OCI-LY3 (cell line): ENCODE measurements around the gene ESCO1.
A peak's percentile ranks its signal among the peaks of the same experiment; 100 is the strongest.
"Not testable (repeated sequence)": the region's sequence is repeated elsewhere in the genome, so short reads cannot be mapped to it uniquely, and the experiment has no call there.

Experiments used
- H2AFZ ChIP-seq: fragments of 200-600, 300-600 bp; shearing (Covaris generic); 2 replicates; pipeline ENCODE4 v1.6.0; 2014; ENCODE audit warnings: antibody characterized with exemption, low read depth, low read length
- H3K27ac ChIP-seq: fragments of 200-600, 300-600 bp; sonication (generic); 2 replicates; pipeline ENCODE4 v1.5.1; 2014; ENCODE audit warnings: mild to moderate bottlenecking, low read length, moderate library complexity, mixed read lengths
- H3K27me3 ChIP-seq: fragments of 200-600, 300-600 bp; sonication (generic); 2 replicates; pipeline ENCODE4 v1.6.1; 2014; ENCODE audit warnings: low read depth, low read length, mixed read lengths
- H3K36me3 ChIP-seq: fragments of 200-600, 300-600 bp; sonication (generic); replicated peaks from 2 replicates; pipeline ENCODE3; 2014; ENCODE audit warnings: low read depth, low read length, mixed read lengths
- H3K4me1 ChIP-seq: fragments of 300-600, 200-600 bp; sonication (generic); 2 replicates; pipeline ENCODE4 v1.6.1; 2014; ENCODE audit warnings: low read length, mixed read lengths
- H3K4me2 ChIP-seq: fragments of 200-600, 300-600 bp; sonication (generic); 2 replicates; pipeline ENCODE4 v1.6.1; 2014; ENCODE audit warnings: low read length, mixed read lengths
- H3K4me3 ChIP-seq: fragments of 300-600, 200-600 bp; sonication (generic); 2 replicates; pipeline ENCODE4 v1.5.1; 2014; ENCODE audit warnings: antibody characterized with exemption, mild to moderate bottlenecking, low read length, moderate library complexity
- H3K79me2 ChIP-seq: fragments of 300-600, 200-600 bp; shearing (Covaris generic); 2 replicates; pipeline ENCODE4 v1.6.1; 2014; ENCODE audit warnings: mild to moderate bottlenecking, low read length, mixed read lengths
- H3K9ac ChIP-seq: fragments of 300-600, 200-600 bp; shearing (Covaris generic); 2 replicates; pipeline ENCODE4 v1.6.0; 2014; ENCODE audit warnings: mild to moderate bottlenecking, low read length, moderate library complexity
- H3K9me3 ChIP-seq: fragments of 200-600, 300-600 bp; shearing (Covaris generic); 2 replicates; pipeline ENCODE4 v1.6.1; 2014; ENCODE audit warnings: low read length, mixed read lengths; ENCODE audit not compliant: insufficient read depth
- H4K20me1 ChIP-seq: fragments of 200-600, 300-600 bp; sonication (generic); 2 replicates; pipeline ENCODE4 v1.6.1; 2016; ENCODE audit warnings: low read length, mixed read lengths; ENCODE audit not compliant: insufficient read depth
- EZH2phosphoT487 ChIP-seq: fragments of 200-600 bp; shearing (Covaris generic); IDR thresholded peaks from 2 replicates; pipeline ENCODE4 v1.6.1; 2018; ENCODE audit warnings: antibody characterized with exemption, mixed run types, low read depth
- TF ChIP-seq, protein P1 (sequence below): fragments of 200-600, 300-600 bp; sonication (generic); IDR thresholded peaks from 2 replicates; pipeline ENCODE4 v1.5.1; 2014; ENCODE audit warnings: antibody characterized with exemption, low read length, low read depth

Gene ESCO1

DNA sequence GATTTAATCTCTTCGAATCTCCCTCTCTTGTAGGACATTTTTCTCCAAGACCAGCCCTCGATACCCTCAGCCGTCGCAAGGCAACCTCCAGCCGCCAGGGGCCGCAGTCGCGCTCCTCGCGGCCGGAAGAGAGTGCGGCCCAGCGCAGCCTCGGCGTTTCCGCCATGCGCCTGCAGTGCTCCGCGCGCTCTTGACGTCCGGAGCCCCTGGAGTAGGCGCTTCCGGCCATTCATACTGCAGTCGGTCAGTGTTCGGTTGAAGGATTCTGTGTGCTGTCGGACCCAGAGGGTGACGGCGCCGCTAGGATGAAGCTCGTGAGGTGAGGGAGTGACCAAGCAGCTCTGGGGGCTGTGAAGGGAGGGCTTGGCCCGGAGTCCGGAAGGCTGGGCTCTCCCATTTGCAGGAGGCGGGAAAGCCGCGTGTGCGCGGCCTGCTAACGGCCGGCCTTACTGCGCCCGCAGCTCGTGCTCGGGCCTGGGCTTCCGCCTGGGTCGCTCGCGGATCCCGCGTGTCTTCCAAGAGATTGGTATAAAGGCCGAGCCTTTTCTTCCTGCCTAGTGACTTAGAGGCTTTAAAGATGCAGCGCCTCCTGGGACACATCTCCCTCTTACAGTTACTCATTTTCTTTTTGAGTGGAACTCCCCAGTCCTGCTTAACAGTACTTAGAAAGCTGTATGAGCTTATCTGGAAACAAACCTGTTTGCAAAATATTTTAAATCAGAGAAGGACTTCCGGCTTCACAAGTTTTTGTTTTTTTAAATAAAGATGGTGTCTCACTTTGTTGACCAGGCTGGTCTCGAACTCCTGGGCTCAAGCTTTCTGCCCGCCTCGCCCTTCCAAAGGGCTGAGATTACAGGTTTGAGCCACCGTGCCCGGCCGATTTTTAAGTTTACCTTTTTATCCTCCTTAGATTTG, 11.9 kb upstream of the ESCO1 start, which contains the start of gene SNRPD1:
Gene SNRPD1, plus strand, starts transcription at position 190 of the 915 bp plus-strand sequence. Its CDS starts 116 bp downstream, at position 306.
- H3K79me2 ChIP-seq, result peaks cover 55% of the 10 kb centered on the region
- peaks cover 15% of the 10 kb centered on the region for H3K4me1 ChIP-seq
- peak within 1 kb of the TSS; percentile 71 for H3K27ac ChIP-seq
- peaks cover 20% of the 10 kb centered on the region for H3K36me3 ChIP-seq
- peak within 1 kb of the TSS; percentile 88 for H3K4me3 ChIP-seq
- H3K4me2 ChIP-seq, result peak within 1 kb of the TSS; percentile 66
- peak within 1 kb of the TSS; percentile 95 for H3K9ac ChIP-seq
- no peaks in the 10 kb centered on the region for H3K27me3 ChIP-seq
- peaks cover 21% of the 10 kb centered on the region for H4K20me1 ChIP-seq
- peak within 1 kb of the TSS; percentile 47; the same call in 1 of the 2 replicates for H2AFZ ChIP-seq
- H3K9me3 ChIP-seq, result no peaks in the 10 kb centered on the region
- TF ChIP-seq EZH2phosphoT487, result no peak
- TF ChIP-seq, protein P1, sequence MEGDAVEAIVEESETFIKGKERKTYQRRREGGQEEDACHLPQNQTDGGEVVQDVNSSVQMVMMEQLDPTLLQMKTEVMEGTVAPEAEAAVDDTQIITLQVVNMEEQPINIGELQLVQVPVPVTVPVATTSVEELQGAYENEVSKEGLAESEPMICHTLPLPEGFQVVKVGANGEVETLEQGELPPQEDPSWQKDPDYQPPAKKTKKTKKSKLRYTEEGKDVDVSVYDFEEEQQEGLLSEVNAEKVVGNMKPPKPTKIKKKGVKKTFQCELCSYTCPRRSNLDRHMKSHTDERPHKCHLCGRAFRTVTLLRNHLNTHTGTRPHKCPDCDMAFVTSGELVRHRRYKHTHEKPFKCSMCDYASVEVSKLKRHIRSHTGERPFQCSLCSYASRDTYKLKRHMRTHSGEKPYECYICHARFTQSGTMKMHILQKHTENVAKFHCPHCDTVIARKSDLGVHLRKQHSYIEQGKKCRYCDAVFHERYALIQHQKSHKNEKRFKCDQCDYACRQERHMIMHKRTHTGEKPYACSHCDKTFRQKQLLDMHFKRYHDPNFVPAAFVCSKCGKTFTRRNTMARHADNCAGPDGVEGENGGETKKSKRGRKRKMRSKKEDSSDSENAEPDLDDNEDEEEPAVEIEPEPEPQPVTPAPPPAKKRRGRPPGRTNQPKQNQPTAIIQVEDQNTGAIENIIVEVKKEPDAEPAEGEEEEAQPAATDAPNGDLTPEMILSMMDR, result peak; percentile 81

DNA sequence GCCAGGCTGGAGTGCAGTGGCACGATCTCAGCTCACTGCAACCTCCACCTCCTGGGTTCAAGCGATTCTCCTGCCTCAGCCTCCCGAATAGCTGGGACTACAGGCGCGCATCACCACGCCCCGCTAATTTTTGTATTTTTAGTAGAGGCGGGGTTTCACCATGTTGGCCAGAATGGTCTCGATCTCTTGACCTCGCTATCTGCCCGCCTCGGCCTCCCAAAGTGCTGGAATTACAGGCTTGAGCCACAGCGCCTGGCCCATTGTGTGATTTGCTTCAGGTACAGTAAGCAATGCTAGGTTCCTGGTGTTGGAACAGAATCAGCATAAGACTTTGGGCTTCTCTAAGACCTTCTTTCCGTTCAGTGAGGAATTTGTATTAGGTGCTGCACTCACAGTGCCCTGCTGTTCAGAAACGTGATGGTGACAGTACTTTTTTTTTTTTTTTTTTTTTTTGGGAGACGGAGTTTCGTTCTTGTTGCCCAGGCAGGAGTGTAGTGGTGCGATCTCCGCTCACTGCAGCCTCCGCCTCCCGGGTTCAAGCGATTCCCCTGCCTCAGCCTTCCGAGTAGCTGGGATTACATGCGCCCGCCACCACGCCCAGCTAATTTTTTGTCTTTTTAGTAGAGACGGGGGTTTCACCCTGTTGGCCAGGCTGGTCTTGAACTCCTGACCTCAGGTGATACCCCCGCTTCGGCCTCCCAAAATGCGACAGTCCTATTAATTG, 11.1 kb upstream of the ESCO1 start:
- not testable (repeated sequence) for H3K9me3 ChIP-seq, H3K27me3 ChIP-seq
- H3K27ac ChIP-seq, result 0 out of 2 replicates have a peak overlapping the region, but pooled peaks have one; percentile 35
- peaks cover 15% of the 10 kb centered on the region for H3K4me1 ChIP-seq
- peaks cover 13% of the 10 kb centered on the region for H3K36me3 ChIP-seq
- peak overlapping the region; percentile 95 for H3K9ac ChIP-seq
- H3K79me2 ChIP-seq, result peaks cover 47% of the 10 kb centered on the region
- peak overlapping the region; percentile 58 for H3K4me2 ChIP-seq
- peak overlapping the region; percentile 47; the same call in 1 of the 2 replicates for H2AFZ ChIP-seq
- peaks cover 13% of the 10 kb centered on the region for H4K20me1 ChIP-seq
- H3K4me3 ChIP-seq, result peak overlapping the region; percentile 88

DNA sequence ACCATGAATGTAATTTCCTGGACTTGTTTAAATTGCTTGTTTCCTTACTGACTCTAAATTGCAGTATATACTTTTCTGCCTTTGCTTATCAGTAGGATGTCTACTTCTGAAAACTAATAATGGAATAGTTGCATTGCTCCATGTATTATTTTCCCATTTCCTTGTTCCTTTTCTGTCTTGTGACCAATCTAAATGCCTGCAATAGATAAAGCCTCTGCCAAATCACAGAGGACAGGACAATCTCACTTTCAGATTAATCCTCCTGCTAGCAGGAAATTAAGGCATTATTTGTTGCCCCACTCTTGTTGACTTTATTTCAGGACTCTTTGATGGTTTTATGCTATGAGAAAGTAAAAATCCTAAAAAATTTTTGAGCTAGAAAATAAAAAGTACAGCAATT, 4.7 kb upstream of the ESCO1 start:
- H3K36me3 ChIP-seq, result no peaks in the 10 kb centered on the region

DNA sequence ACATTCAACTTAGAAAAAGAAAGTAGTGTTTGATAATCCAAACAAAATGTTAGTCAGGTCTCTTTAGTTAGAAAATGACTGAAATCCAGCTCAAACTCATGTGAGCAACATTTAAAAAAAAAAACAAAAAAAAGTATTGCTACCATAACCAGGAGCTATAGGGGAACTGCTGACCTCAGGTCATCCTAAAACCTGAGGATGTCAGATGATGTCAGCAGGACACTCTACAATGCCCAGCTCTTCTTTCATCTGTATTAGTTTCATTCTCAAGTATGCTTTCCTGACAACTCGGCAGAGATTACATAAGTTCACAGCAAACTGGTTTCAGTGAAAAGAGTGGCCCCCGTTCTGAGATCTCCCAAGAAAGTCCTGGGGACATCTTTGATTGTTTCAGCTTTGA, 4.2 kb upstream of the ESCO1 start:
- H4K20me1 ChIP-seq, result no peaks in the 10 kb centered on the region
- H2AFZ ChIP-seq, result peak overlapping the region; percentile 44
- peak overlapping the region; percentile 21; the same call in 1 of the 2 replicates for H3K4me3 ChIP-seq
- H3K36me3 ChIP-seq, result no peaks in the 10 kb centered on the region
- peak overlapping the region; percentile 47 for H3K4me2 ChIP-seq
- no peak overlapping the region for H3K9ac ChIP-seq
- no peak overlapping the region for H3K27ac ChIP-seq
- H3K9me3 ChIP-seq, result no peaks in the 10 kb centered on the region
- H3K79me2 ChIP-seq, result peaks cover 11% of the 10 kb centered on the region
- no peaks in the 10 kb centered on the region for H3K27me3 ChIP-seq
- TF ChIP-seq, protein P1, result no peak
- no peak for TF ChIP-seq EZH2phosphoT487
- H3K4me1 ChIP-seq, result peaks cover 28% of the 10 kb centered on the region

More for the DNA sequence above, 4.7 kb upstream of the ESCO1 start:
- Histone ChIP-seq H3K27me3 (no peaks in the 10 kb centered on the region), H3K4me2 (peak overlapping the region; percentile 47), H2AFZ (peak overlapping the region; percentile 44; the same call in 1 of the 2 replicates), H3K4me1 (peaks cover 28% of the 10 kb centered on the region), H3K27ac (no peak overlapping the region), H3K79me2 (peaks cover 6% of the 10 kb centered on the region; the same call in 1 of the 2 replicates), H3K9me3 (no peaks in the 10 kb centered on the region), H4K20me1 (no peaks in the 10 kb centered on the region), H3K9ac (no peak overlapping the region), H3K4me3 (no peak overlapping the region; the same call in 1 of the 2 replicates)
- no peak for TF ChIP-seq EZH2phosphoT487
- TF ChIP-seq, protein P1, result no peak
